Natural killer cell (primary cell): ENCODE data around the gene USE1. TPM values are rescaled to one million over a fixed set of nuclear protein-coding genes. Genes with fewer than 3 reads are reported as not detected.

ENCODE experiments used
- ATAC-seq, 3 donors: fragments of 150-1000 bp in 2 of 3; fragments of 200-7000 bp in 1 of 3; cut with Tn5 transposase; 1 replicate in 1 of 3; 2 replicates in 2 of 3; pipeline ENCODE4 v1.10.0; 2021; ENCODE audit warnings: mild to moderate bottlenecking in 2 of 3, moderate library complexity in 2 of 3
- DNase-seq, 2 donors: peaks; one replicate each; pipeline versions ENCODE4 v3.0.0 to v3.0.0-alpha.2; 2013 to 2021; ENCODE audit warnings: mixed read lengths in 1 of 2
- H3K27ac ChIP-seq: one replicate; pipeline ENCODE4 v1.5.1; 2013; ENCODE audit warnings: mild to moderate bottlenecking, low read length
- H3K27me3 ChIP-seq: one replicate; pipeline ENCODE4 v1.6.1; 2013; ENCODE audit warnings: low read length; ENCODE audit not compliant: control insufficient read depth, insufficient read depth
- H3K36me3 ChIP-seq: one replicate; pipeline ENCODE4 v1.6.1; 2013; ENCODE audit warnings: low read length; ENCODE audit not compliant: control insufficient read depth, insufficient read depth
- H3K4me1 ChIP-seq: one replicate; pipeline ENCODE4 v1.6.1; 2013; ENCODE audit warnings: low read length; ENCODE audit not compliant: control insufficient read depth, insufficient read depth
- H3K4me3 ChIP-seq: one replicate; pipeline ENCODE4 v1.5.1; 2013; ENCODE audit warnings: low read length
- H3K9me3 ChIP-seq: one replicate; pipeline ENCODE4 v1.6.1; 2013; ENCODE audit warnings: low read length; ENCODE audit not compliant: control insufficient read depth, insufficient read depth
- H3K27ac Mint-ChIP-seq, 2 donors: one replicate each; pipeline ENCODE4 v1.8.0; 2022; ENCODE audit warnings: mild to moderate bottlenecking in 2 of 2, mixed read lengths in 2 of 2, moderate library complexity in 1 of 2
- H3K27me3 Mint-ChIP-seq, 2 donors: one replicate each; pipeline ENCODE4 v1.8.0; 2022; ENCODE audit warnings: low read depth in 2 of 2, mixed read lengths in 2 of 2
- H3K36me3 Mint-ChIP-seq: one replicate; pipeline ENCODE4 v1.8.0; 2022; ENCODE audit warnings: mixed read lengths
- H3K4me1 Mint-ChIP-seq, 2 donors: one replicate each; pipeline ENCODE4 v1.8.0; 2022; ENCODE audit warnings: mixed read lengths in 2 of 2
- H3K4me3 Mint-ChIP-seq: one replicate; pipeline ENCODE4 v1.8.0; 2022; ENCODE audit warnings: mild to moderate bottlenecking, moderate library complexity, mixed read lengths
- H3K9me3 Mint-ChIP-seq, 2 donors: one replicate each; pipeline ENCODE4 v1.8.0; 2022; ENCODE audit warnings: mixed read lengths in 2 of 2
- CTCF ChIP-seq: fragments of 200-600 bp; IDR thresholded peaks from one replicate; pipeline ENCODE4 v1.8.0; 2022; ENCODE audit warnings: antibody characterized with exemption
- WGBS: methylation state at CpG from one replicate; pipeline ENCODE4 v1.1.7; 2013; ENCODE audit warnings: missing lambda C conversion rate; ENCODE audit not compliant: insufficient coverage; 5-methylcytosine and 5-hydroxymethylcytosine counted together
- intact Hi-C: fragments of 100-400 bp; cut with micrococcal nuclease; formaldehyde crosslinking; loops from one replicate; pipeline ENCODE4 v1.14.2; 2022
- total RNA-seq, 4 donors: library from RNA; stranded (reverse); fragments of 120-200 nt in 1 of 4; gene quantifications; one replicate each; pipeline versions ENCODE4 v1.2.3 to v1.2.4, GENCODE V29; 2013 to 2022

Gene USE1
- total RNA-seq, 3 donors from 2014 or later (not counting 1 experiment from before 2014, with no cell fraction given): 16.4 to 21.1 (median 20.9) TPM

GRCh38 chr19:17180997-17181702 lies 34.0 kb upstream of the USE1 start:
- H3K9me3 ChIP-seq: no peaks in the 10 kb centered on the region
- H3K27me3 ChIP-seq: no peaks in the 10 kb centered on the region
- H3K4me3 ChIP-seq: no peak overlapping the region
- H3K27ac ChIP-seq: no peak overlapping the region
- ATAC-seq (no peak), DNase-seq (no peak)
- H3K27me3 Mint-ChIP-seq: no peaks in the 10 kb centered on the region
- 91% methylated on average over 22 of the region's 22 CpGs for WGBS
- no peak for TF ChIP-seq CTCF
- peaks cover 26 to 30% of the 10 kb centered on the region in 2 donors for H3K4me1 Mint-ChIP-seq
- H3K4me3 Mint-ChIP-seq: no peak overlapping the region
- peaks cover 38% of the 10 kb centered on the region for H3K36me3 ChIP-seq
- no peak overlapping the region for H3K27ac Mint-ChIP-seq
- peaks cover 40% of the 10 kb centered on the region for H3K4me1 ChIP-seq
- intact Hi-C loops: no loop called here
- no peaks in the 10 kb centered on the region for H3K36me3 Mint-ChIP-seq
- H3K9me3 Mint-ChIP-seq: no peaks in the 10 kb centered on the region

GRCh38 chr19:17183271-17183761 lies 31.8 kb upstream of the USE1 start:
- Histone ChIP-seq H3K27ac (peak overlapping the region; percentile 83), H3K36me3 (peaks cover 39% of the 10 kb centered on the region), H3K27me3 (no peaks in the 10 kb centered on the region), H3K4me1 (peaks cover 40% of the 10 kb centered on the region), H3K4me3 (peak overlapping the region; percentile 2), H3K9me3 (no peaks in the 10 kb centered on the region)
- no peaks in the 10 kb centered on the region for H3K9me3 Mint-ChIP-seq
- peak overlapping the region; percentile 94 to 97 for H3K27ac Mint-ChIP-seq
- TF ChIP-seq CTCF: no peak
- intact Hi-C loops: no loop called here
- H3K36me3 Mint-ChIP-seq: no peaks in the 10 kb centered on the region
- peak overlapping the region; percentile 94 for H3K4me3 Mint-ChIP-seq
- peak; percentile 25 to 46 for DNase-seq
- ATAC-seq: peak; percentile 44 to 67 (median 55)
- no peaks in the 10 kb centered on the region for H3K27me3 Mint-ChIP-seq
- WGBS: 16% methylated on average over 14 of the region's 14 CpGs
- peaks cover 26 to 30% of the 10 kb centered on the region in 2 donors for H3K4me1 Mint-ChIP-seq

- peak overlapping the region; percentile 94 for H3K4me3 Mint-ChIP-seq
- WGBS: under 1% methylated on average over 11 of the region's 11 CpGs
- peak overlapping the region; percentile 2 for H3K4me3 ChIP-seq
- ATAC-seq: peak; percentile 31 to 49 (median 45)
- peaks cover 40% of the 10 kb centered on the region for H3K4me1 ChIP-seq
- H3K36me3 ChIP-seq: peaks cover 41% of the 10 kb centered on the region
- peak overlapping the region; percentile 83 for H3K27ac ChIP-seq
- no peak for TF ChIP-seq CTCF
- no peaks in the 10 kb centered on the region for H3K9me3 ChIP-seq
- H3K4me1 Mint-ChIP-seq: peaks cover 26 to 30% of the 10 kb centered on the region in 2 donors
- no peaks in the 10 kb centered on the region for H3K27me3 ChIP-seq
- no peaks in the 10 kb centered on the region for H3K27me3 Mint-ChIP-seq
- peak in 1 of 2 donors; percentile 64 for DNase-seq
- peak overlapping the region; percentile 94 to 97 for H3K27ac Mint-ChIP-seq
- intact Hi-C loops: loop anchor here (1.0 kb wide), 2 partner anchors 59 to 119 kb away; no protein-coding TSS in a partner anchor
- H3K9me3 Mint-ChIP-seq: no peaks in the 10 kb centered on the region
- H3K36me3 Mint-ChIP-seq: no peaks in the 10 kb centered on the region
Measured at GRCh38 chr19:17183858-17184321, 31.3 kb upstream of the USE1 start.
